Activated CD8-positive, alpha-beta memory T cell treated with anti-CD3 and anti-CD28 coated beads, Interleukin-2, amount 10 ng/mL, durations not matched to agents 7 days and 5 days (primary cell): ENCODE results near the gene HIVEP1. TPM values are rescaled to one million over a fixed set of nuclear protein-coding genes. Genes with fewer than 3 reads are reported as not detected.

ENCODE experiments used
- ATAC-seq: fragments of 150-1000 bp; cut with Tn5 transposase; one replicate; pipeline ENCODE4 v1.10.0; 2021; ENCODE audit warnings: moderate library complexity
- CTCF ChIA-PET: fragments of 350-600 bp; sonication (Branson Sonifier 250); formaldehyde crosslinking; loops from one replicate; lab custom pipeline; 2021; ENCODE audit warnings: antibody characterized with exemption; lab: Charles Lee
- DNase-seq: peaks from one replicate; pipeline ENCODE4 v3.0.0-alpha.2; 2020
- H3K27ac Mint-ChIP-seq: one replicate; pipeline ENCODE4 v1.8.0; 2021; ENCODE audit warnings: mild to moderate bottlenecking, mixed read lengths
- H3K27me3 Mint-ChIP-seq: one replicate; pipeline ENCODE4 v1.8.0; 2021; ENCODE audit warnings: mixed read lengths
- H3K36me3 Mint-ChIP-seq: one replicate; pipeline ENCODE4 v1.8.0; 2021; ENCODE audit warnings: mild to moderate bottlenecking, mixed read lengths
- H3K4me1 Mint-ChIP-seq: one replicate; pipeline ENCODE4 v1.8.0; 2021; ENCODE audit warnings: mixed read lengths
- H3K4me3 Mint-ChIP-seq: one replicate; pipeline ENCODE4 v1.8.0; 2021; ENCODE audit warnings: mild to moderate bottlenecking, moderate library complexity, mixed read lengths
- H3K9me3 Mint-ChIP-seq: one replicate; pipeline ENCODE4 v1.8.0; 2022; ENCODE audit warnings: low read depth, mixed read lengths
- total RNA-seq, 2 experiments: library from RNA; stranded (reverse); gene quantifications; one replicate each; pipeline ENCODE4 v1.2.3, GENCODE V29; 2021

Gene HIVEP1
- total RNA-seq, 2 experiments from 2014 or later, result 31.1 to 42.0 TPM

DNA sequence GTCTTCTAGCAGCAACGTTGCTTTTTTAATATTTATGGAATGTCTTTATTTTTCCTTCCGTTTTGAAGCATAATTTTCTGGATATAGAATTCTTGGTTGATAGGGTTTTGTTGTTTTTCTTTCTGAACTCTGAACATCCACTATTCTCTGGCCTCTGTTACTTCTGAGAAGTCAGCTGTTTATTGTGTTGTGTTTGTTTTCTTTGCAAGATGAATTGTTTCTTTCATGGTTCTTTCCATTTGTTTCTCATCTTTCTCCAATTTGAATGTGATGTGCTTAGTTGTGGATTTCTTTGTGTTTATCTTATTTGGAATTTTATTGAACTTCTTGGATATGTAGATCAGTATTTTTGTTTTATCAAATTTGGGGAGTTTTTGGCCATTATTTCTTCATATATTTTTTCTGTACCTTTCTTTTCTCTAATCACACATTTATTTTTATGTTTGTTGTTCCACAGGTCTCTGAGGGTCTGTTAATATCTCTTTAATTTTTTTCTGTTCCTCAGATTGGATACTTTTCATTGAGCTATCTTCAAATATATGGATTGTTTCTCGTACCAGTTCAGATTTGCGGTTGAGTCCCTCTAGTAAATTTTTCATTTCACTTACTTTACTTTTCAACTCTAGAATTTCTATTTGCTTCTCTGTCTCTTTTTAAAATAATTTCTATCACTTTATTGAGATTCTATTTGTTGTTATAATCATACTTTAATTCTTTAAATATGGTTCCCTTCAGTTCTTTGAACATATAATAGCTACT lies 18.0 kb downstream of the HIVEP1 start:
- Mint-ChIP-seq H3K9me3 (peaks cover 14% of the 10 kb centered on the region), H3K27ac (no peak overlapping the region), H3K4me1 (peaks cover 36% of the 10 kb centered on the region), H3K36me3 (peaks cover 59% of the 10 kb centered on the region), H3K27me3 (no peaks in the 10 kb centered on the region), H3K4me3 (no peak overlapping the region)
- CTCF ChIA-PET, result interaction anchor here (0.9 to 2.0 kb wide), 3 partner anchors 9 to 203 kb away, joined by 3 to 5 read pairs (median 3); no protein-coding TSS in a partner anchor
- ATAC-seq (no peak), DNase-seq (no peak)

DNA sequence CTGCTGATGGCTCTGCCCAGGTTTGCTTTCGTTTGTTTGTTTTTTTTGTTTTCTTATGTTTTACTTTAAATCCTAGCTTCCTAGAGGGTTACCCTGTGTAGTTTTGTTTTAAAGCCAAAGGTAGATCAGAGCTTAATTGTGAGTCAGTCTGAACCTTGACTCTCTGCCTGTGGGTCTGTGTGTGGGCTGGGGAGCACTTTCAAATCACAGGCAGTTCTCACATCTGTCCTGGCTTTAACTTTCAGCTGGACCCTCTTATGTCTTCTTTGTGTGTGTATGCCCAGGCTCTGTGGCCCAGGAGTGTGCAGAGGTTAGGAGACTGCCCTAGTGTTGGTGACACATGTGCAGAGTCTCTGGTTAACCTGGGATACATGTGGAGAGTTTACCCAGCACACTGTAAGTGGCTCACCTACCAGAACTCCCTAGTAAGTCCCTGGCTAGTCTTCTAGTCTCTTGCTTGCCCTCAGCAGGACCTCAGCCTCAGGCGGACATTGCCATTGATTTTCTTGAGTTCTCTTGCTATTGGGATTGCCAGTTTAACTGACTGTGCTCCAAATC lies 19.0 kb downstream of the HIVEP1 start:
- Mint-ChIP-seq H3K4me3 (no peak overlapping the region), H3K4me1 (peaks cover 38% of the 10 kb centered on the region), H3K9me3 (peaks cover 13% of the 10 kb centered on the region), H3K27me3 (no peaks in the 10 kb centered on the region), H3K36me3 (peaks cover 53% of the 10 kb centered on the region), H3K27ac (no peak overlapping the region)
- ATAC-seq (no peak), DNase-seq (no peak)
- CTCF ChIA-PET, result interaction anchor here (0.9 to 2.0 kb wide), 3 partner anchors 8 to 202 kb away, joined by 3 to 5 read pairs (median 3); no protein-coding TSS in a partner anchor

DNA sequence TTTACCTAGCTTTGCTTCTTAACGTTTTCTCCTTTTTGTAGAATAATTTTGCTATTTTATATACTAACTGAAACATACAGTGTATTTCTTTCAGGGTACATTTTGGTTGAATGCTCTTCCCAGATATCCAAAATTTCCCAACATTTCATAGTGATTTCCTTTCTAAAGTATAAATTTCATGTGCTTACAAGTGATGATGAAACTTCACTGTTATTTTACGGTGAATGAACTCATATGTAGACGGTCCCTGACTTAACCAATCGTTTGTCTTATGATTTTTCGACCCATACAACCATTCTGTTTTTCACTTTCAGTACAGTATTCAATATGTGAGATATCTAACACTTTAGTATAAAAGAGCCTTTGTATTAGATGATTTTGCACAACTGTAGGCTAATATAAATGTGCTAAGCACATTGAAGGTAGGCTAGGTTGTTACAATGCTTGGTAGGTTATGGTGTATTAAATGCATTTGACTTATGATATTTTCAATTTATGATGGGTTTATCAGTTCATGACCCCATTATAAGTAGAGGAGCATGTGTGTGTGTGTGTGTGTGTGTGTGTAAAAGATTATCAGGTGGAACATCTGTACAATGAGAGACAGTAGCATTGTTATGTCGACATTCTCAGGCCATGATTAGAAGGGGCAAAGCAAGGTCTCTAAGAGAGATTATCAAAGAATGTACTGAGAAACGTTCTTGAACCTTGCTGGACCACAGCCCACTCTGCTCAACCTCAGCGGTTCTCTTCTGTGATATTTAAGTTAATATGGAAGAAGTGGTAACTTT lies 20.9 kb downstream of the HIVEP1 start:
- Mint-ChIP-seq H3K27me3 (no peaks in the 10 kb centered on the region), H3K36me3 (peaks cover 44% of the 10 kb centered on the region), H3K9me3 (peaks cover 12% of the 10 kb centered on the region), H3K4me1 (peaks cover 54% of the 10 kb centered on the region), H3K27ac (no peak overlapping the region), H3K4me3 (no peak overlapping the region)
- CTCF ChIA-PET, result no interaction called here
- DNase-seq, result no peak
- ATAC-seq, result no peak

DNA sequence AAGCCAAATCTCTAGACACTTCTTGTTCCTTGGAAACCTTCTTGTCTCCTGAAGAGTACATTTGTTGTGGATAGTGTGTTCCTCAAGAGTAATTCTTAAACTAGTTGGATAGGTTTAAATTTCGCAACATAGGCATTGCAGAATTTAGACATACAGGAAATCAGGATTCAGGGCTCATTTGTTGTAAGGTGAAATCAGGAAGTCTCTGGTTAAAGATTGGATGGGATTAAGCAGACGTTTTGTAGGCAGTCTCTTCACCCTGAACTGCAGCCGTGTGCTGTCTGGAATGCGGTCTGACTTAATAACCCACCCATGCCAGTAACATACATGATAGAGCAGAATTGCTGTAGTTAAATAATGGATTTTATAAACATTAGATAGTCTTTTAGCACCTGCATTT lies 21.7 kb downstream of the HIVEP1 start:
- CTCF ChIA-PET, result interaction anchor here (1.6 kb wide), 1 partner anchor 20 kb away, joined by 3 read pairs; no protein-coding TSS in a partner anchor
- H3K4me1 Mint-ChIP-seq, result peaks cover 58% of the 10 kb centered on the region
- H3K36me3 Mint-ChIP-seq, result peaks cover 37% of the 10 kb centered on the region
- no peak for ATAC-seq
- no peak for DNase-seq
- no peak overlapping the region for H3K27ac Mint-ChIP-seq
- H3K9me3 Mint-ChIP-seq, result peaks cover 12% of the 10 kb centered on the region
- H3K27me3 Mint-ChIP-seq, result no peaks in the 10 kb centered on the region
- no peak overlapping the region for H3K4me3 Mint-ChIP-seq

DNA sequence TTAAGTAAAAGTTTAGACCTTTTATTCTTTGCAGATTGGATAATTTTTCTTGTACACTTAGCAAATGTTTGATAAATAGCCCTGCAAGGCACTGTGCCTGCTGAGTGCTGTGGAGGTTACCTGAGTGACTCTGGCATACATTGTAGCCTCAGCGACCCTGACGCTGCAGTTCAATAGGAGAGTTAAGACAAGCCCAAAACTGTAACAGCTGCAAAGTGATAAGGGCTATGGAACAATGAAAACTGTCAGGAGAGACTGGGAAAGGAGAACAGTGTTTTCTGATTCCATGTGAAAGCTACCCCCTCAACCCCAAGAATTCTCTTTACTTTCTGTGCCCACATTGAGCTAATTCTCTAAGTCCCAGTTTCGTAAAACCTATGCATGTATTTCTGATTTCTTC lies 22.2 kb downstream of the HIVEP1 start:
- Mint-ChIP-seq H3K27me3 (no peaks in the 10 kb centered on the region), H3K27ac (no peak overlapping the region), H3K9me3 (peaks cover 10% of the 10 kb centered on the region), H3K4me3 (no peak overlapping the region), H3K4me1 (peaks cover 58% of the 10 kb centered on the region), H3K36me3 (peaks cover 32% of the 10 kb centered on the region)
- DNase-seq (no peak), ATAC-seq (no peak)
- CTCF ChIA-PET, result interaction anchor here (1.6 kb wide), 1 partner anchor 21 kb away, joined by 3 read pairs; no protein-coding TSS in a partner anchor

DNA sequence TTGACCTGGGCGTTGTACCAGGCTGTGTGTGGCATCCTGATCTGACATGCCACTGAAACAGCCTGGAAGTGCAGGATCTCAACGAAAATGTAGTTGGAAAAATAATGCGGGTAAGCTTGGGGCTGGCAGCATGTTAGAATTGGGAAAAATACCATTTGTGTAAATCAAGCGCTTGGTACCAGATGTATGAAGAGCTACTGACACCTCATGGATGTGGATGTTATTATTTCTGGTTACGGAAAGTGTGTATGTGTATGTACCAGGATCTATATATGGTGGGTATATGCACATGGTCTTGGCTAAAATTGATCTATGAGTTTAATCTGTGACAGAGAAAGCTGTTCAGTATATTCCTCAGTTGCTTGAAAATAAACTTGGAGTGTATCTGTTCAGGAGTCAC lies 22.7 kb downstream of the HIVEP1 start:
- no peaks in the 10 kb centered on the region for H3K27me3 Mint-ChIP-seq
- peaks cover 32% of the 10 kb centered on the region for H3K36me3 Mint-ChIP-seq
- H3K4me3 Mint-ChIP-seq, result no peak overlapping the region
- peaks cover 8% of the 10 kb centered on the region for H3K9me3 Mint-ChIP-seq
- peaks cover 61% of the 10 kb centered on the region for H3K4me1 Mint-ChIP-seq
- no peak overlapping the region for H3K27ac Mint-ChIP-seq
- CTCF ChIA-PET, result interaction anchor here (1.6 kb wide), 1 partner anchor 21 kb away, joined by 3 read pairs; no protein-coding TSS in a partner anchor
- DNase-seq, result no peak
- no peak for ATAC-seq

DNA sequence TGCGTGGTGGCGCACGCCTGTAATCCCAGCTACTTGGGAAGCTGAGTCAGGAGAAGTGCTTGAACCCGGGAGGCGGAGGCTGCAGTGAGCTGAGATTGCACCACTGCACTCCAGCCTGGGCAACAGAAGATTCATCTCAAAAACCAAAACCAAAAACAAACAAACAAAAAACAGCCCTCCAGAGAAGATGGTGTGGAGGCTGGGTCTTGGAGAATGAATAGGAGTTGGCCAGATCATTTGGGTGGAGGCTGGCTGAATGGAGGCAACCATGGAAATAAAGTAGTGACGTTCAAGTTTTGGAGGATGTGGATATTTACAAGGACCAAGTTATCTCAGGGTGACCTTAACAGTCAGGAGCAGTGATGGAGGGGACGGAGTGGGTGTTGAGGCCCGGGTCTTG lies 24.7 kb downstream of the HIVEP1 start:
- H3K36me3 Mint-ChIP-seq, result peaks cover 27% of the 10 kb centered on the region
- ATAC-seq (no peak), DNase-seq (no peak)
- H3K4me3 Mint-ChIP-seq, result no peak overlapping the region
- no peaks in the 10 kb centered on the region for H3K27me3 Mint-ChIP-seq
- no peaks in the 10 kb centered on the region for H3K9me3 Mint-ChIP-seq
- H3K4me1 Mint-ChIP-seq, result peaks cover 51% of the 10 kb centered on the region
- CTCF ChIA-PET, result interaction anchor here (1.0 kb wide), 1 partner anchor 13 kb away, joined by 3 read pairs; no protein-coding TSS in a partner anchor
- H3K27ac Mint-ChIP-seq, result no peak overlapping the region

DNA sequence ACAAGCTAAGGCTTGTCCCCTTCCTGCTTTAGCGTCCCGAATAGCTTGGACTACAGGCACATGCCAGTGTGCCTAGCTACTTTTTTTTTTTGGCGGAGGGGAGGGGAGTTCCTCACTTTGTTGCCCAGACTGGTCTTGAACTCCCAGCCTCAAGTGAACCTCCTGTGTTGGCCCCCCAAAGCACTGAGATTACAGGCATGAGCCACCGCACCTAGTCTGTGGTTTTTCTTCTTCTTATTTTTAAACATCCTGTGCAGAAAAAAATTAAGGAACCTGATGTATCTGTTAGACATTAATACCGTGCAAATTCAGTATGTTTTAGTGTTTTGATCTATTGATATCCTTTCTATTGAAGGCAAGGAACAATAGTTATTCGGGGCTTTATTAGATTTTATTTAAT lies 25.7 kb downstream of the HIVEP1 start:
- CTCF ChIA-PET, result no interaction called here
- Mint-ChIP-seq H3K27ac (peak overlapping the region; percentile 53), H3K27me3 (no peaks in the 10 kb centered on the region), H3K4me1 (peaks cover 49% of the 10 kb centered on the region), H3K4me3 (no peak overlapping the region), H3K9me3 (no peaks in the 10 kb centered on the region), H3K36me3 (peaks cover 24% of the 10 kb centered on the region)
- no peak for DNase-seq
- no peak for ATAC-seq

DNA sequence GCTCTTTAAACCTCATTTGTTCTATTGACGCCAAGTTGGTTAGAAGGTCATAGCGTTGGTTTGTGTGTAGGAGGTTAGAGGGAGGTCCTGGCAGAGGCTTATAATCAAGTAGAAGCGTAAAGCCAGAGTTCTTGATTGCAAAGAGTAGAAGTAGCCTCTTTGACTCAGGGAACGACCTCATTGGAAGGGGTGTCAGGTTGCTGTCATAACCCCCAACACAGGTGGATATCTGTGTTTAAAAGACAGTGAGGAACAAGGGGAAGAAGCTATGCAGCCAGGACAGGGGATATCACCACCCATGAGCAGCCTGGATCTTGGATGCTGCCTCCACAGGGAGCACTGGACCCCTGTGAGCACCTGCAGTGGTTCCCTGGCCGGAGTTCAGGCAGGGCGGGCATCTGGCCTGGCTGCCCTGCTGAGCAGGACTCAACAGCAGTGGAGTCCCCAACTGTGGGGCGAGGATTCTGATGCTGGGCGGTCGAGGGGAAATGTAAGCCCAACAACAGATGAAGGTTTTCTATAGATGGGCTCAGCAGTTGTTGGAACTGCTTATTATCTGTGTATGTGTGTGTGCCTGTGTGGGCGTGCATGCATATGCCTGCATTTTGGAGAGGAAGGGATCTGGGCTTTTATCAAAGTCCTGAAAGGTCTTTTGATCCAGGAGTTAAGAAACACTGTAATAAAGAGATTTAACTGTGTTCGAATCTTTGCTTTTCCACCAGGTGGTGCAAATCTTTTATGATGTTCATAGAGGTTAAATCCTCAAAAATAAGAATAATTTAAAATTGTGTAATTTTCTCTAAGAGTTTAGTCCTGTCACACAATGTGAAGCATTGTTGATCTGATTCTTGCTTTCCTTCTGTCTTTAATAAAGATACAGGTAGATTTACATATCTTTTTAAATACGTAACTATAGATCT lies 27.7 kb downstream of the HIVEP1 start:
- ATAC-seq (no peak), DNase-seq (no peak)
- H3K36me3 Mint-ChIP-seq, result peaks cover 25% of the 10 kb centered on the region
- peaks cover 55% of the 10 kb centered on the region for H3K4me1 Mint-ChIP-seq
- CTCF ChIA-PET, result interaction anchor here (0.8 to 1.3 kb wide), 5 partner anchors 8 to 194 kb away, joined by 3 to 4 read pairs (median 3); no protein-coding TSS in a partner anchor
- H3K27ac Mint-ChIP-seq, result no peak overlapping the region
- no peaks in the 10 kb centered on the region for H3K27me3 Mint-ChIP-seq
- H3K4me3 Mint-ChIP-seq, result no peak overlapping the region
- H3K9me3 Mint-ChIP-seq, result no peaks in the 10 kb centered on the region

DNA sequence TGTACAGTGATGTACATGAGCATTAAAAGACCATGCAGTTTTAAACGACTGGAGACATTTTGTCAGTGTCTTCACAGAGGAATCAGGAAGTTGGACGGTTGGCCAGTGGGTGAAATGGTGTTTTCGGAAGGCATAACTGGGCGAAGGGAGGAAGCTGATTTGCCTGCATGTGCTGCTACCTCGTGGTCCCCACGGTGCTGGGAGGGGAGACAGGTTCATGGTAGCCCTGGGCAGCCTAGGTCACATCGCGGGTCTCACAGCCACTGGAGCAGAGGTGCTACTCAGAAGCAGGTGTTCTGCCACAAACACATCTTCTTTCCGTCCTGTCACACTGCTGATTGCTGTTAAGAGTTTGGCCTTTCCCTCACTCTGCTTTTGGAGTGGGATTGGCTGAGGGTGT lies 35.2 kb downstream of the HIVEP1 start:
- H3K27ac Mint-ChIP-seq, result no peak overlapping the region
- peaks cover 73% of the 10 kb centered on the region for H3K4me1 Mint-ChIP-seq
- CTCF ChIA-PET, result interaction anchor here (0.9 to 1.9 kb wide), 3 partner anchors 8 to 34 kb away, joined by 3 to 5 read pairs (median 4); no protein-coding TSS in a partner anchor
- no peak overlapping the region for H3K4me3 Mint-ChIP-seq
- peaks cover 20% of the 10 kb centered on the region for H3K36me3 Mint-ChIP-seq
- H3K27me3 Mint-ChIP-seq, result no peaks in the 10 kb centered on the region
- H3K9me3 Mint-ChIP-seq, result no peaks in the 10 kb centered on the region
- no peak for ATAC-seq
- no peak for DNase-seq

DNA sequence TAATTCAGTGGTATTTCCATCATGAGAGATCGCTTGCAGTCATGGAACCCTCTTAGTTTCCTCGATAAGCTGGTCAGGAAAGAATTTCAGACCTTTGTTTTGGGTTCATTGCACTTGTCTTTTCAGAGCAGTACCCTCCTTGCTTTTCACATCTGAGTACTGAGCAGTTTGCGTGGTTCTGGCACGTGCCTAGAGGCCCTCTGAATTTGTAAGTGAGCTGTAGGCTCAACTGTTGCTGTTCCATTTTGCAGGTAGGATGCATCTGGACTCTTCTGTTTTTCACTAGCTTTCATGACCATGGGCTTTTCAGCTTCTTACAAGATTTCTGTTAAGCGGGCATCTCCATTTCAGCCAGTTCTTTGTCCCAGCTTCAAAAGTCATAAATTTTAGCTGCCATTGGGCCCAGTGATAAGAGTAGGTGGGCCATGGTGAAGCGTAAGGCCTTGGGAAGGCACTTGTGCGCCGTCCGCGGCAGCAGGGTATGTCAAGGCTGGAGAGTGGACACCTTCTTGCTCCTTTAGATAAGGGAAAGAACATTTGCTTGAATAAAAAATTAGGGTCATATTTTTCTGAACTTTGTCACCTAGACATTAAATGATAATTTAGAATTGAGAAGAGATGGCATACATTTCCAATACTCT lies 35.8 kb downstream of the HIVEP1 start:
- Mint-ChIP-seq H3K27me3 (no peaks in the 10 kb centered on the region), H3K4me1 (peaks cover 78% of the 10 kb centered on the region), H3K27ac (peak overlapping the region; percentile 26), H3K4me3 (no peak overlapping the region), H3K9me3 (no peaks in the 10 kb centered on the region), H3K36me3 (peaks cover 20% of the 10 kb centered on the region)
- DNase-seq (no peak), ATAC-seq (no peak)
- CTCF ChIA-PET, result interaction anchor here (0.9 to 1.9 kb wide), 3 partner anchors 9 to 34 kb away, joined by 3 to 5 read pairs (median 4); no protein-coding TSS in a partner anchor

DNA sequence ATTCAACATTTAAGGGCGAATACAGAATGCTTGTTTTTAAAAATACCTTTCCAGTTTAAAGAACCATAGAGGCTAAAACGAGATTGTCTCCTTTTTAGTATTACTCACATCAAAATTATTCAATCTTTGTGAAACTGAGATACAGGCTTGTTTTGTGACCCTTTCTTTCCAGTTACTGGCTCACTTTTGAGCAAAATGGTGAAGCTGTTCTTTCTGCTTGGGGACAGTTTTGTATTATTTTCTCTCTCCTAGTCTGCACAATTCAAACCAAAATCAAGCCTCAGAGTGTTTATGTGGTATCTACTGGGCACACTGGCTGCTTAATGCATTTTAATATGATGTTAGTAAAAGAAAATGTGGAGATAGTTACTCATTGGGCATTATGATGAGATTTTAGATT lies 36.5 kb downstream of the HIVEP1 start:
- Mint-ChIP-seq H3K4me3 (no peak overlapping the region), H3K27ac (peak overlapping the region; percentile 59), H3K27me3 (no peaks in the 10 kb centered on the region), H3K36me3 (peaks cover 19% of the 10 kb centered on the region), H3K9me3 (no peaks in the 10 kb centered on the region), H3K4me1 (peaks cover 81% of the 10 kb centered on the region)
- DNase-seq (no peak), ATAC-seq (no peak)
- CTCF ChIA-PET, result interaction anchor here (1.9 kb wide), 1 partner anchor 9 kb away, joined by 3 read pairs; no protein-coding TSS in a partner anchor
